Naive thymus-derived CD8-positive, alpha-beta T cell (primary cell): ENCODE results near the gene PM20D2. TPM values are rescaled to one million over a fixed set of nuclear protein-coding genes. Genes with fewer than 3 reads are reported as not detected.

ENCODE experiments used
- polyA plus RNA-seq, 3 donors: library from polyadenylated mRNA; unstranded; fragments of 300-500 nt; fragmentation: Illumina TruSeq; gene quantifications; one replicate each; pipeline ENCODE4 v1.2.3, GENCODE V29; 2021
- total RNA-seq, 8 experiments: library from RNA in 2 of 8; stranded (reverse) in 2 of 8; gene quantifications; one replicate each; pipeline ENCODE4 v1.2.3 and lab custom pipeline; 2021 to 2026

PM20D2 gene
- total and polyA plus RNA-seq, 5 experiments from 2014 or later, result 8.9 to 13.3 (median 11.9) TPM

Other genes with a start within 250 kb of the PM20D2 start
- 10 to 100 TPM; 16.8 to 18.8 TPM for gene RNGTT, start 182.4 kb upstream of the PM20D2 start, total RNA-seq
- 10 to 100 TPM; 14.7 to 17.6 (median 16.6) TPM for gene RNGTT, start 182.4 kb upstream of the PM20D2 start, polyA plus RNA-seq
- 100 to 1,000 TPM; 645 to 699 TPM for gene PNRC1, start 65.3 kb upstream of the PM20D2 start, total RNA-seq
- 100 to 1,000 TPM; 561 to 737 (median 604) TPM for gene PNRC1, start 65.3 kb upstream of the PM20D2 start, polyA plus RNA-seq
- not detected for gene SRSF12, start 28.0 kb upstream of the PM20D2 start, total RNA-seq
- under 1 TPM in 2 of 3 donors, not detected in 1; 0.05 to 0.20 TPM for gene SRSF12, start 28.0 kb upstream of the PM20D2 start, polyA plus RNA-seq
- not detected for gene GABRR1, start 71.3 kb downstream of the PM20D2 start, total RNA-seq
- not detected for gene GABRR1, start 71.3 kb downstream of the PM20D2 start, polyA plus RNA-seq
- gene GABRR2, start 169.2 kb downstream of the PM20D2 start, total RNA-seq, result 1 to 10 TPM; 1.2 to 2.9 TPM
- gene GABRR2, start 169.2 kb downstream of the PM20D2 start, polyA plus RNA-seq, result not detected
- 10 to 100 TPM; 18.8 to 19.7 TPM for gene UBE2J1, start 206.7 kb downstream of the PM20D2 start, total RNA-seq
- 10 to 100 TPM; 24.8 to 30.8 (median 27.5) TPM for gene UBE2J1, start 206.7 kb downstream of the PM20D2 start, polyA plus RNA-seq